ENCODE measurements around the gene DOCK2.

The DOCK2 gene

GRCh38 chr5:169934990-169935389, 297.9 kb downstream of the DOCK2 start:
- Histone ChIP-seq H3K9ac (ENCODE audit: low read depth in 1 of 2, low read length in 2 of 2) (no peak overlapping the region), H3K4me3 (ENCODE audit: low read length in 2 of 2) (no peak overlapping the region), H3K27me3 (ENCODE audit: control insufficient read depth in 2 of 2, insufficient read depth in 2 of 2, low read length in 2 of 2) (no peaks in the 10 kb centered on the region), H3K27ac (ENCODE audit: low read depth in 2 of 2, low read length in 2 of 2) (no peak overlapping the region), H3K4me1 (ENCODE audit: control insufficient read depth in 2 of 2, insufficient read depth in 2 of 2, low read length in 2 of 2) (no peaks in the 10 kb centered on the region), H3K9me3 (ENCODE audit: control insufficient read depth in 2 of 2, low read length in 2 of 2) (no peaks in the 10 kb centered on the region), H3K36me3 (ENCODE audit: control insufficient read depth in 2 of 2, insufficient read depth in 2 of 2, low read length in 2 of 2) (no peaks in the 10 kb centered on the region)

DNA sequence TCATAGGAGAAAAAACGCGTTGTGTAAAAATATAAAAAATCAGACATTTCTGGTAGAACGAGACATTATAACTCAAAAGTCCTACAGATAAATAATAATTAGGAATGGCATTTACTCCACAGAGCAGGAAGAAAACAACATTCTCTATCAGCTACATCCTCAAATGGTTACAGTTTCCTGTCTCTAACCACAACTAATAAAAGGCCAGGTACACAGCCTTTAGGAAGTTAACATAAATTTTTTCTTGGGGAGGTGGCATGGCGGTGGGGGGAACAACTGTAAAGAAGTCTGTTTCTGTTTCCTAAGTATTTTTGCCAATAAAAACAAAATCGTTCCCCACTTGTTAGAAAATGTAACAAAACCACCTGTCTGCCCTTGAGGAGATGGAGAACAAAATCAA, 298.7 kb downstream of the DOCK2 start:
- no peaks in the 10 kb centered on the region for H3K9me3 ChIP-seq (ENCODE audit: control insufficient read depth in 2 of 2, low read length in 2 of 2)
- no peaks in the 10 kb centered on the region for H3K27me3 ChIP-seq (ENCODE audit: control insufficient read depth in 2 of 2, insufficient read depth in 2 of 2, low read length in 2 of 2)
- H3K4me1 ChIP-seq (ENCODE audit: control insufficient read depth in 2 of 2, insufficient read depth in 2 of 2, low read length in 2 of 2), result no peaks in the 10 kb centered on the region
- H3K36me3 ChIP-seq (ENCODE audit: control insufficient read depth in 2 of 2, insufficient read depth in 2 of 2, low read length in 2 of 2), result no peaks in the 10 kb centered on the region
- no peak overlapping the region for H3K27ac ChIP-seq (ENCODE audit: low read depth in 2 of 2, low read length in 2 of 2)
- H3K4me3 ChIP-seq (ENCODE audit: low read length in 2 of 2), result no peak overlapping the region
- H3K9ac ChIP-seq (ENCODE audit: low read depth in 1 of 2, low read length in 2 of 2), result no peak overlapping the region

- Histone ChIP-seq H3K9ac (ENCODE audit: low read depth in 1 of 2, low read length in 2 of 2) (no peak overlapping the region), H3K4me1 (ENCODE audit: control insufficient read depth in 2 of 2, insufficient read depth in 2 of 2, low read length in 2 of 2) (no peaks in the 10 kb centered on the region), H3K9me3 (ENCODE audit: control insufficient read depth in 2 of 2, low read length in 2 of 2) (no peaks in the 10 kb centered on the region), H3K4me3 (ENCODE audit: low read length in 2 of 2) (no peak overlapping the region), H3K36me3 (ENCODE audit: control insufficient read depth in 2 of 2, insufficient read depth in 2 of 2, low read length in 2 of 2) (no peaks in the 10 kb centered on the region), H3K27me3 (ENCODE audit: control insufficient read depth in 2 of 2, insufficient read depth in 2 of 2, low read length in 2 of 2) (no peaks in the 10 kb centered on the region), H3K27ac (ENCODE audit: low read depth in 2 of 2, low read length in 2 of 2) (no peak overlapping the region)
Measured at GRCh38 chr5:169938439-169938838, 301.4 kb downstream of the DOCK2 start.

DNA sequence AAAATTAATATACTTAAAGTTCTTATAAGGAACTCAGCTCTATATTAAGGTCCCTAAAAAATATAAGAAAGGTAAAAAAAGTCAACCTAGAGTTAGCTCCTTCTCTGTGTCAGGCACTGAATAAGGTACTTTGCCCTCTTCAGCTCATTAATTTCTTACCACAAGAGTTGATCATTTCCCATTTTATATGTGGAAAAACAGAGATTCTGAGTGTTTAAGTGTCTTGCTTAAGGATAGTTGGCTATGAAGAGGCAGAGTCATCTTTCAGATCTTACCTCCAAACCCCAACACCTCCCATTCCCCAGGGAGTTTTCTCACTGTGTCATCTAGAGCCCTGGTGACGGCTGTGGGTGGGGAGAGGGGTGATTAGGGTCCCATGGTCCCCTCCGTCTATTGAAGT, 302.7 kb downstream of the DOCK2 start:
- no peaks in the 10 kb centered on the region for H3K9me3 ChIP-seq (ENCODE audit: control insufficient read depth in 2 of 2, low read length in 2 of 2)
- no peak overlapping the region for H3K4me3 ChIP-seq (ENCODE audit: low read length in 2 of 2)
- H3K36me3 ChIP-seq (ENCODE audit: control insufficient read depth in 2 of 2, insufficient read depth in 2 of 2, low read length in 2 of 2), result no peaks in the 10 kb centered on the region
- H3K4me1 ChIP-seq (ENCODE audit: control insufficient read depth in 2 of 2, insufficient read depth in 2 of 2, low read length in 2 of 2), result no peaks in the 10 kb centered on the region
- no peaks in the 10 kb centered on the region for H3K27me3 ChIP-seq (ENCODE audit: control insufficient read depth in 2 of 2, insufficient read depth in 2 of 2, low read length in 2 of 2)
- no peak overlapping the region for H3K27ac ChIP-seq (ENCODE audit: low read depth in 2 of 2, low read length in 2 of 2)
- H3K9ac ChIP-seq (ENCODE audit: low read depth in 1 of 2, low read length in 2 of 2), result no peak overlapping the region

DNA sequence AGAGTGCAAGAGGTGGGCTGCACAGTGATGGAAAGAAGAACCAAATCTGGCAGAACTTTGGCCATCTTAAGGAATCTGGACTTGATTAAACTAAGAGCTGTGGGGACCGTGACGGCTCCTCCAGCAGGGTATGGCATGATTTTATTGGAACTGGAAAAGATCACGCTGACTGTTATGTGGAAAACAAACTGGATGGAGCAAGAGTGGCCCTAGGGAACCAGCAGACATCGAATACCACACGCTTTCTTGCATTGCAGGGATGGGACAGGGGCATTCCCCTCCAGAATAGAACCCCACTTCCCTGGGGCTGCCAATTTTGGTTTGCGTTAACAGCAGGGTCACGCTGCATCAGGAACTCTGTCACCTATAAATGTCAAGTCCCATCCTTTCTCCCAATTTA, 304.5 kb downstream of the DOCK2 start:
- Histone ChIP-seq H3K9me3 (ENCODE audit: control insufficient read depth in 2 of 2, low read length in 2 of 2) (no peaks in the 10 kb centered on the region), H3K27ac (ENCODE audit: low read depth in 2 of 2, low read length in 2 of 2) (no peak overlapping the region), H3K4me3 (ENCODE audit: low read length in 2 of 2) (no peak overlapping the region), H3K36me3 (ENCODE audit: control insufficient read depth in 2 of 2, insufficient read depth in 2 of 2, low read length in 2 of 2) (no peaks in the 10 kb centered on the region), H3K4me1 (ENCODE audit: control insufficient read depth in 2 of 2, insufficient read depth in 2 of 2, low read length in 2 of 2) (peaks cover 0 to 3% of the 10 kb centered on the region in 2 donors), H3K9ac (ENCODE audit: low read depth in 1 of 2, low read length in 2 of 2) (no peak overlapping the region), H3K27me3 (ENCODE audit: control insufficient read depth in 2 of 2, insufficient read depth in 2 of 2, low read length in 2 of 2) (no peaks in the 10 kb centered on the region)

DNA sequence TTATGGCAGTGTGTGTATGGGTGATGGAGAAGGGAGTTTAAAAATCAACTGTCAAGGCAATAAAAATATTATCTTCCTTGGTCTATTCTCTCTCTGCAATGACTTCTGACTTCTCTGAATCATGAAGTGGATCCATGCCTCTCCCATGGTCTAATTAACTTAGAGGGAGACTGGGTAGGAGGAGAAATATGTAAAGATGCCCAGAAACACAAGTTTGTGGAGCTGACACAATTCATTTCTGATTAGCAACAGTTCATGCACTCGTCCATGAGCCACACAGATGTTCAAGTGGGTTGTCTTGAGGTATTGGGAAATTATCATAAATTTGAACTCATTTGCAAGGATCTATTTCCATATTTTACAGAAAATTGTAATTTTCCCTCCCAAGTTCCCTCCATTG, 305.1 kb downstream of the DOCK2 start:
- no peaks in the 10 kb centered on the region for H3K9me3 ChIP-seq (ENCODE audit: control insufficient read depth in 2 of 2, low read length in 2 of 2)
- no peak overlapping the region for H3K9ac ChIP-seq (ENCODE audit: low read depth in 1 of 2, low read length in 2 of 2)
- H3K27ac ChIP-seq (ENCODE audit: low read depth in 2 of 2, low read length in 2 of 2), result no peak overlapping the region
- H3K36me3 ChIP-seq (ENCODE audit: control insufficient read depth in 2 of 2, insufficient read depth in 2 of 2, low read length in 2 of 2), result no peaks in the 10 kb centered on the region
- peaks cover 0 to 3% of the 10 kb centered on the region in 2 donors for H3K4me1 ChIP-seq (ENCODE audit: control insufficient read depth in 2 of 2, insufficient read depth in 2 of 2, low read length in 2 of 2)
- no peak overlapping the region for H3K4me3 ChIP-seq (ENCODE audit: low read length in 2 of 2)
- H3K27me3 ChIP-seq (ENCODE audit: control insufficient read depth in 2 of 2, insufficient read depth in 2 of 2, low read length in 2 of 2), result no peaks in the 10 kb centered on the region

- H3K9ac ChIP-seq (ENCODE audit: low read depth in 1 of 2, low read length in 2 of 2), result no peak overlapping the region
- H3K4me3 ChIP-seq (ENCODE audit: low read length in 2 of 2), result no peak overlapping the region
- H3K4me1 ChIP-seq (ENCODE audit: control insufficient read depth in 2 of 2, insufficient read depth in 2 of 2, low read length in 2 of 2), result peaks cover 0 to 3% of the 10 kb centered on the region in 2 donors
- no peaks in the 10 kb centered on the region for H3K27me3 ChIP-seq (ENCODE audit: control insufficient read depth in 2 of 2, insufficient read depth in 2 of 2, low read length in 2 of 2)
- no peaks in the 10 kb centered on the region for H3K9me3 ChIP-seq (ENCODE audit: control insufficient read depth in 2 of 2, low read length in 2 of 2)
- no peak overlapping the region for H3K27ac ChIP-seq (ENCODE audit: low read depth in 2 of 2, low read length in 2 of 2)
- H3K36me3 ChIP-seq (ENCODE audit: control insufficient read depth in 2 of 2, insufficient read depth in 2 of 2, low read length in 2 of 2), result no peaks in the 10 kb centered on the region
Measured at GRCh38 chr5:169943026-169943425, 306.0 kb downstream of the DOCK2 start.

DNA sequence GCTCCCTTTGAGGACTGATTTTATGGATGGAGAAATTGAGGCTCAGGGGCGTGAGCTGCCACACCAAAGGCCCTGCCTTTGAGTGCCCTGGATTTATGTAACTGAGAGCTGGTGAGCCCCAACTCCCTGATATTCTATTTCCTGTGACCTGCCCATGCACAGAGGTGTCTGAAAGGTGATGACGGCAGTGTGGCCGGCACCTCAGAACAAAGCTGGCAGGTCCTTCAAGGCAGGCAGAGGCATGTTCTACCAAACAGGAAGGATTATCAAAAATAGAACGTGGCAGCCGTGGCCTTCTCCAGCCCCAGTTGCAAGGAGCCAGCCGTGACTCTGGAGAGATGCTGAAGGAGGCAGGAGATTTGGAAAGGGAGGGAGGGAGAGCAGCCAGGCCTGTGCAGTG, 307.0 kb downstream of the DOCK2 start:
- no peak overlapping the region for H3K4me3 ChIP-seq (ENCODE audit: low read length in 2 of 2)
- no peak overlapping the region for H3K27ac ChIP-seq (ENCODE audit: low read depth in 2 of 2, low read length in 2 of 2)
- H3K9me3 ChIP-seq (ENCODE audit: control insufficient read depth in 2 of 2, low read length in 2 of 2), result no peaks in the 10 kb centered on the region
- H3K36me3 ChIP-seq (ENCODE audit: control insufficient read depth in 2 of 2, insufficient read depth in 2 of 2, low read length in 2 of 2), result no peaks in the 10 kb centered on the region
- H3K4me1 ChIP-seq (ENCODE audit: control insufficient read depth in 2 of 2, insufficient read depth in 2 of 2, low read length in 2 of 2), result peaks cover 0 to 3% of the 10 kb centered on the region in 2 donors
- no peaks in the 10 kb centered on the region for H3K27me3 ChIP-seq (ENCODE audit: control insufficient read depth in 2 of 2, insufficient read depth in 2 of 2, low read length in 2 of 2)
- no peak overlapping the region for H3K9ac ChIP-seq (ENCODE audit: low read depth in 1 of 2, low read length in 2 of 2)

- Histone ChIP-seq H3K4me1 (ENCODE audit: control insufficient read depth in 2 of 2, insufficient read depth in 2 of 2, low read length in 2 of 2) (peaks cover 0 to 3% of the 10 kb centered on the region in 2 donors), H3K9ac (ENCODE audit: low read depth in 1 of 2, low read length in 2 of 2) (no peak overlapping the region), H3K9me3 (ENCODE audit: control insufficient read depth in 2 of 2, low read length in 2 of 2) (no peaks in the 10 kb centered on the region), H3K27ac (ENCODE audit: low read depth in 2 of 2, low read length in 2 of 2) (no peak overlapping the region), H3K27me3 (ENCODE audit: control insufficient read depth in 2 of 2, insufficient read depth in 2 of 2, low read length in 2 of 2) (no peaks in the 10 kb centered on the region), H3K4me3 (ENCODE audit: low read length in 2 of 2) (no peak overlapping the region), H3K36me3 (ENCODE audit: control insufficient read depth in 2 of 2, insufficient read depth in 2 of 2, low read length in 2 of 2) (no peaks in the 10 kb centered on the region)
Measured at GRCh38 chr5:169944922-169945680, 308.0 kb downstream of the DOCK2 start.

GRCh38 chr5:169945831-169946261, 308.8 kb downstream of the DOCK2 start:
- H3K4me1 ChIP-seq (ENCODE audit: control insufficient read depth in 2 of 2, insufficient read depth in 2 of 2, low read length in 2 of 2), result peaks cover 0 to 3% of the 10 kb centered on the region in 2 donors
- no peaks in the 10 kb centered on the region for H3K9me3 ChIP-seq (ENCODE audit: control insufficient read depth in 2 of 2, low read length in 2 of 2)
- no peak overlapping the region for H3K9ac ChIP-seq (ENCODE audit: low read depth in 1 of 2, low read length in 2 of 2)
- no peaks in the 10 kb centered on the region for H3K27me3 ChIP-seq (ENCODE audit: control insufficient read depth in 2 of 2, insufficient read depth in 2 of 2, low read length in 2 of 2)
- no peak overlapping the region for H3K4me3 ChIP-seq (ENCODE audit: low read length in 2 of 2)
- H3K27ac ChIP-seq (ENCODE audit: low read depth in 2 of 2, low read length in 2 of 2), result no peak overlapping the region
- no peaks in the 10 kb centered on the region for H3K36me3 ChIP-seq (ENCODE audit: control insufficient read depth in 2 of 2, insufficient read depth in 2 of 2, low read length in 2 of 2)
